Astrocyte (in vitro differentiated cells and primary cell): ENCODE results near the gene EYS.

Experiments
- EZH2 ChIP-seq: IDR thresholded peaks from 2 replicates; pipeline ENCODE4 v1.6.1; 2012; ENCODE audit warnings: mild to moderate bottlenecking, low read length, inconsistent platforms; ENCODE audit not compliant: insufficient read depth
- TF ChIP-seq, protein P1 (sequence below): IDR thresholded peaks from 2 replicates; pipeline ENCODE4 v1.5.1; 2011; ENCODE audit warnings: low read depth, mild to moderate bottlenecking, inconsistent platforms, low read length, moderate library complexity; ENCODE audit not compliant: insufficient read depth

DNA sequence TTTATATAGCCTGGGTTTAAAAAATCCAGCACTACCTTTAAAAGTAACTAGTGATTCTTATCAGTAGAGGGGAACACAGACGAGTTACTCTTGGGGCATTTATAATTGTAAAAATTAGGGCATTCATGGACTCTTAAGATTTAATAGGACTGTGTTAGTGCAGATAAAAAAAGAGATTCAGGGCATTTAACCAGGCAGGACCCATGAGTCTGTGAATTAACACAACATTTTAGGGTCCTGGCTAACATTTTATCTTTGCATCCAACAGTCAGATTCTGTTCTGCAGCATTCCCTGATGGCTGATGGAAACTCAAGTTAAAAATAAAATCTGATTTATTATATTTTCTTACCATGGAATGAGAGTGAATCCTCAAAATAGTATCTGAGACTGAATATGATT, 1297.1 kb downstream of the EYS start:
- TF ChIP-seq EZH2 = no peak
- TF ChIP-seq, protein P1, sequence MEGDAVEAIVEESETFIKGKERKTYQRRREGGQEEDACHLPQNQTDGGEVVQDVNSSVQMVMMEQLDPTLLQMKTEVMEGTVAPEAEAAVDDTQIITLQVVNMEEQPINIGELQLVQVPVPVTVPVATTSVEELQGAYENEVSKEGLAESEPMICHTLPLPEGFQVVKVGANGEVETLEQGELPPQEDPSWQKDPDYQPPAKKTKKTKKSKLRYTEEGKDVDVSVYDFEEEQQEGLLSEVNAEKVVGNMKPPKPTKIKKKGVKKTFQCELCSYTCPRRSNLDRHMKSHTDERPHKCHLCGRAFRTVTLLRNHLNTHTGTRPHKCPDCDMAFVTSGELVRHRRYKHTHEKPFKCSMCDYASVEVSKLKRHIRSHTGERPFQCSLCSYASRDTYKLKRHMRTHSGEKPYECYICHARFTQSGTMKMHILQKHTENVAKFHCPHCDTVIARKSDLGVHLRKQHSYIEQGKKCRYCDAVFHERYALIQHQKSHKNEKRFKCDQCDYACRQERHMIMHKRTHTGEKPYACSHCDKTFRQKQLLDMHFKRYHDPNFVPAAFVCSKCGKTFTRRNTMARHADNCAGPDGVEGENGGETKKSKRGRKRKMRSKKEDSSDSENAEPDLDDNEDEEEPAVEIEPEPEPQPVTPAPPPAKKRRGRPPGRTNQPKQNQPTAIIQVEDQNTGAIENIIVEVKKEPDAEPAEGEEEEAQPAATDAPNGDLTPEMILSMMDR = no peak
